Inferior parietal cortex (tissue), 1 donor: Measurements from ENCODE around the gene CCSER2.
A peak's percentile ranks its signal among the peaks of the same experiment; 100 is the strongest.
"Not testable (repeated sequence)": the region's sequence is repeated elsewhere in the genome, so short reads cannot be mapped to it uniquely, and the experiment has no call there.

Experiments
- DNase-seq: peaks from one replicate; pipeline ENCODE4 v3.0.0-alpha.2; 2016; ENCODE audit errors: extremely low spot score

CCSER2 gene

GRCh38 chr10:84522612-84523462 is 194.4 kb downstream of the CCSER2 start:
- DNase-seq: no peak

- DNase-seq: no peak
Observed at GRCh38 chr10:84523526-84523925, 195.1 kb downstream of the CCSER2 start.

GRCh38 chr10:84524435-84524834 is 196.0 kb downstream of the CCSER2 start:
- no peak for DNase-seq

GRCh38 chr10:84525120-84525806 is 196.9 kb downstream of the CCSER2 start:
- DNase-seq: no peak

GRCh38 chr10:84525807-84526182 is 197.4 kb downstream of the CCSER2 start:
- DNase-seq: not testable (repeated sequence)

GRCh38 chr10:84527386-84527785 is 199.0 kb downstream of the CCSER2 start:
- not testable (repeated sequence) for DNase-seq

GRCh38 chr10:84528526-84528925 is 200.1 kb downstream of the CCSER2 start:
- DNase-seq: not testable (repeated sequence)

GRCh38 chr10:84530724-84531325 is 202.4 kb downstream of the CCSER2 start:
- no peak for DNase-seq

- DNase-seq: no peak
Observed at GRCh38 chr10:84531396-84531795, 203.0 kb downstream of the CCSER2 start.

GRCh38 chr10:84534168-84534567 is 205.8 kb downstream of the CCSER2 start:
- no peak for DNase-seq

- peak; percentile 86 for DNase-seq
Observed at GRCh38 chr10:84537447-84537931, 209.1 kb downstream of the CCSER2 start.

- DNase-seq: no peak
Observed at GRCh38 chr10:84538036-84538435, 209.6 kb downstream of the CCSER2 start.

GRCh38 chr10:84539216-84539615 is 210.8 kb downstream of the CCSER2 start:
- no peak for DNase-seq

GRCh38 chr10:84540022-84540616 is 211.7 kb downstream of the CCSER2 start:
- DNase-seq: no peak

- DNase-seq: peak; percentile 57
Observed at GRCh38 chr10:84540617-84541288, 212.4 kb downstream of the CCSER2 start.

GRCh38 chr10:84541289-84541637 is 212.9 kb downstream of the CCSER2 start:
- no peak for DNase-seq

- DNase-seq: no peak
Observed at GRCh38 chr10:84542522-84543490, 214.4 kb downstream of the CCSER2 start.

GRCh38 chr10:84543948-84544347 is 215.6 kb downstream of the CCSER2 start:
- no peak for DNase-seq

GRCh38 chr10:84545651-84546050 is 217.3 kb downstream of the CCSER2 start:
- DNase-seq: no peak

GRCh38 chr10:84546609-84547008 is 218.2 kb downstream of the CCSER2 start:
- no peak for DNase-seq
